ENCODE measurements around the gene COX7A2. TPM values are rescaled to one million over a fixed set of nuclear protein-coding genes. Genes with fewer than 3 reads are reported as not detected.
A peak's percentile ranks its signal among the peaks of the same experiment; 100 is the strongest.

The COX7A2 gene
- total and polyA plus RNA-seq, 10 of the 15 experiments (the other 5 are each of a cell fraction or from before 2014, with no cell fraction given) = 199 to 1,834 (median 576) TPM

DNA sequence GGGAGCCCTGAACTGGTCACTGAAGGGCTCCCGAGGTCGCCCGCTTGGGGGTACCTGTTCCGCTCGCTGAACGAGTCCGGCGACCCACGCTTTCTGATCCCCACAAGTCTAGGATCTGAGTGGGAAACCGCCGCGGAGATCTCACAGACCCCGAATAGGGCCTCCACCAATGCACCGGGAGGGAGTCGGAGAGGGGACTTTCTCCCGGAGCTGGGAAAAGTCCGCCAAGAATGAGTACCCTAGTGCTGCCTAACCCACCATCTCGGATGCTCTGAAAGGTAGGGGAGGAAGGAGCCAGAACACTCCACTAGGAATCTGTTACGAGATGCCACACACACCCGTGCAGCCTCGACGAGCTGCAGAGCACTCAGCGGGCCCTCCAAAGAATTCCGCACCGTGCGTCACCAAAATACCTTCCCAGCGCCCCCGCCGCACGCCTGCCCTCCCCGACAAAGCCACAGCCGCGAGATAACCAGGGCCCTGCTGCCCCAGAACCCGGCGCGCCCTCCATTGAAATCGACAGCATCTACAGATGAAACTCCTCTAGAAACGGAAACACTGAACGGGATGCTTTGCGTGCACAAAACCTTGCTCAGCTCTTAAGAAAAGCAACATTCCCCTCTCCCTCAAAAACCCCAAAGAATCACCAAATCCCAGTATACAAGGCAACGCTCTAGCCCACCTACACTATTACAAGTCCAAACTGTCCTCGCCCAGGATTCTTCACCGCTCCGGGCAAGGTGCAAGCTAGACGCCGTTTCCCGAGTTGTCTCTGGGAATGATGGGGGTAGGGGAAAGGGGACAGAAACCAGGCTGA, 38.4 kb downstream of the COX7A2 start:
- ChIA-PET CTCF (interaction anchor here (0.8 to 5.5 kb wide), 10 partner anchors 24 to 1467 kb away, joined by 3 to 69 read pairs (median 4); no protein-coding TSS in a partner anchor), RAD21 (ENCODE audit: unreplicated experiment) (interaction anchor here (1.1 to 4.4 kb wide), 5 partner anchors 795 to 1466 kb away, joined by 3 to 64 read pairs (median 6); no protein-coding TSS in a partner anchor), POLR2A (interaction anchor here (0.5 to 0.6 kb wide), 2 partner anchors 755 to 1433 kb away, joined by 3 to 4 read pairs; no protein-coding TSS in a partner anchor), SMC1A (ENCODE audit: uncharacterized antibody, unreplicated experiment) (interaction anchor here (0.8 to 4.7 kb wide), 2 partner anchors 11 to 795 kb away, joined by 3 to 60 read pairs; no protein-coding TSS in a partner anchor)
- H4K20me1 ChIP-seq (ENCODE audit: control insufficient read depth, insufficient read depth) = no peaks in the 10 kb centered on the region; the same call in 1 of the 2 replicates
- BruUV-seq (replicated peaks) = no TSS peak
- H3K27ac ChIP-seq (ENCODE audit: control insufficient read depth, insufficient read depth) = no peak overlapping the region
- ATAC-seq (no peak), DNase-seq (ENCODE audit: low read depth, low spot score) (no peak), FAIRE-seq (no peak)
- H3K9ac ChIP-seq (ENCODE audit: control insufficient read depth, insufficient read depth, low read length) = no peak overlapping the region
- H2AFZ ChIP-seq (ENCODE audit: control insufficient read depth, low read depth, low read length) = no peak overlapping the region
- H3K9me3 ChIP-seq (replicated peaks; ENCODE audit: control insufficient read depth, insufficient read depth, low read length) = no peaks in the 10 kb centered on the region
- no peak overlapping the region for H3K4me3 ChIP-seq
- intact Hi-C loops (cut with micrococcal nuclease; ENCODE audit: unreplicated experiment) = loop anchor here (1.0 to 10.0 kb wide), 9 partner anchors 270 to 1528 kb away; no protein-coding TSS in a partner anchor
- H3K4me1 ChIP-seq (ENCODE audit: control insufficient read depth, insufficient read depth, low read length) = no peaks in the 10 kb centered on the region
- 12% methylated on average over 46 of the region's 47 CpGs for WGBS (ENCODE audit: insufficient coverage, insufficient replicate concordance, low lambda C conversion rate, missing lambda C conversion rate)
- TF ChIP-seq IRF3 (IDR thresholded peaks at IDR 0.05) = no peak
- TF ChIP-seq HDAC6 (IDR thresholded peaks at IDR 0.05; ENCODE audit: unreplicated experiment) = no peak
- TF ChIP-seq, protein P1, sequence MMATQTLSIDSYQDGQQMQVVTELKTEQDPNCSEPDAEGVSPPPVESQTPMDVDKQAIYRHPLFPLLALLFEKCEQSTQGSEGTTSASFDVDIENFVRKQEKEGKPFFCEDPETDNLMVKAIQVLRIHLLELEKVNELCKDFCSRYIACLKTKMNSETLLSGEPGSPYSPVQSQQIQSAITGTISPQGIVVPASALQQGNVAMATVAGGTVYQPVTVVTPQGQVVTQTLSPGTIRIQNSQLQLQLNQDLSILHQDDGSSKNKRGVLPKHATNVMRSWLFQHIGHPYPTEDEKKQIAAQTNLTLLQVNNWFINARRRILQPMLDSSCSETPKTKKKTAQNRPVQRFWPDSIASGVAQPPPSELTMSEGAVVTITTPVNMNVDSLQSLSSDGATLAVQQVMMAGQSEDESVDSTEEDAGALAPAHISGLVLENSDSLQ (IDR thresholded peaks at IDR 0.05) = no peak
- no peak for TF ChIP-seq BRCA1 (IDR thresholded peaks at IDR 0.05; ENCODE audit: low read depth, low read length)
- 0 out of 2 replicates have a peak, but pooled peaks have one; percentile 67 for TF ChIP-seq EZH2 (IDR thresholded peaks at IDR 0.05; ENCODE audit: borderline replicate concordance, control insufficient read depth, low read depth, low read length)
- no peak for TF ChIP-seq TCF3 (IDR thresholded peaks at IDR 0.05; ENCODE audit: borderline replicate concordance, insufficient read depth, low read depth, low read length)
- no peak for TF ChIP-seq POLR2A (IDR thresholded peaks at IDR 0.05; ENCODE audit: low read depth, low read length)
- TF ChIP-seq, protein P2, sequence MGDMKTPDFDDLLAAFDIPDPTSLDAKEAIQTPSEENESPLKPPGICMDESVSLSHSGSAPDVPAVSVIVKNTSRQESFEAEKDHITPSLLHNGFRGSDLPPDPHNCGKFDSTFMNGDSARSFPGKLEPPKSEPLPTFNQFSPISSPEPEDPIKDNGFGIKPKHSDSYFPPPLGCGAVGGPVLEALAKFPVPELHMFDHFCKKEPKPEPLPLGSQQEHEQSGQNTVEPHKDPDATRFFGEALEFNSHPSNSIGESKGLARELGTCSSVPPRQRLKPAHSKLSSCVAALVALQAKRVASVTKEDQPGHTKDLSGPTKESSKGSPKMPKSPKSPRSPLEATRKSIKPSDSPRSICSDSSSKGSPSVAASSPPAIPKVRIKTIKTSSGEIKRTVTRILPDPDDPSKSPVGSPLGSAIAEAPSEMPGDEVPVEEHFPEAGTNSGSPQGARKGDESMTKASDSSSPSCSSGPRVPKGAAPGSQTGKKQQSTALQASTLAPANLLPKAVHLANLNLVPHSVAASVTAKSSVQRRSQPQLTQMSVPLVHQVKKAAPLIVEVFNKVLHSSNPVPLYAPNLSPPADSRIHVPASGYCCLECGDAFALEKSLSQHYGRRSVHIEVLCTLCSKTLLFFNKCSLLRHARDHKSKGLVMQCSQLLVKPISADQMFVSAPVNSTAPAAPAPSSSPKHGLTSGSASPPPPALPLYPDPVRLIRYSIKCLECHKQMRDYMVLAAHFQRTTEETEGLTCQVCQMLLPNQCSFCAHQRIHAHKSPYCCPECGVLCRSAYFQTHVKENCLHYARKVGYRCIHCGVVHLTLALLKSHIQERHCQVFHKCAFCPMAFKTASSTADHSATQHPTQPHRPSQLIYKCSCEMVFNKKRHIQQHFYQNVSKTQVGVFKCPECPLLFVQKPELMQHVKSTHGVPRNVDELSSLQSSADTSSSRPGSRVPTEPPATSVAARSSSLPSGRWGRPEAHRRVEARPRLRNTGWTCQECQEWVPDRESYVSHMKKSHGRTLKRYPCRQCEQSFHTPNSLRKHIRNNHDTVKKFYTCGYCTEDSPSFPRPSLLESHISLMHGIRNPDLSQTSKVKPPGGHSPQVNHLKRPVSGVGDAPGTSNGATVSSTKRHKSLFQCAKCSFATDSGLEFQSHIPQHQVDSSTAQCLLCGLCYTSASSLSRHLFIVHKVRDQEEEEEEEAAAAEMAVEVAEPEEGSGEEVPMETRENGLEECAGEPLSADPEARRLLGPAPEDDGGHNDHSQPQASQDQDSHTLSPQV (IDR thresholded peaks at IDR 0.05) = no peak
- peaks cover 33 to 39% of the 10 kb centered on the region in 2 experiments for H3K27me3 ChIP-seq (replicated peaks in 1 of 2; ENCODE audit: control insufficient read depth in 2 of 2, insufficient read depth in 2 of 2, low read length in 1 of 2)
- no peaks in the 10 kb centered on the region for H3K79me2 ChIP-seq (ENCODE audit: control insufficient read depth, insufficient read depth, low read length)
- no peak overlapping the region for H3K4me2 ChIP-seq (ENCODE audit: control insufficient read depth, insufficient read depth)
- no peaks in the 10 kb centered on the region for H3K36me3 ChIP-seq (ENCODE audit: control insufficient read depth in 2 of 2, insufficient read depth in 2 of 2, low read length in 1 of 2)
- in situ Hi-C loops (cut with MboI) = loop anchor here (5.0 to 10.0 kb wide), 2 partner anchors 790 to 1113 kb away; no protein-coding TSS in a partner anchor

Data from GM12878 (cell line).